SH-SY5Y (cell line): ENCODE results near the gene TAF11L3.

ENCODE experiments used
- GATA2 ChIP-seq: IDR thresholded peaks from 2 replicates; pipeline ENCODE4 v1.6.1; 2011; ENCODE audit warnings: mild to moderate bottlenecking, low read depth, low read length
- GATA3 ChIP-seq: IDR thresholded peaks from 2 replicates; pipeline ENCODE4 v1.6.1; 2011; ENCODE audit warnings: low read depth, mild to moderate bottlenecking, low read length, moderate library complexity

GRCh38 chr5:17497446-17497845, 20.7 kb upstream of the TAF11L3 start:
- TF ChIP-seq GATA3, result no peak
- TF ChIP-seq GATA2, result 0 out of 2 replicates have a peak, but pooled peaks have one; percentile 6
